ENCODE data around the gene COL8A1. TPM values are rescaled to one million over a fixed set of nuclear protein-coding genes. Genes with fewer than 3 reads are reported as not detected.

Gene COL8A1
- total and polyA plus RNA-seq, 9 of the 15 experiments (the other 6 are each of a cell fraction or from before 2014, with no cell fraction given), result 0.07 TPM; not detected in 8

- Histone ChIP-seq H3K79me2 (ENCODE audit: control insufficient read depth, insufficient read depth, low read length) (no peaks in the 10 kb centered on the region), H3K9ac (ENCODE audit: insufficient read depth in 1 of 2, low read depth in 2 of 2, low read length in 2 of 2) (no peak overlapping the region), H3K27me3 (ENCODE audit: control insufficient read depth in 2 of 2, insufficient read depth in 2 of 2, low read length in 2 of 2) (peaks cover 3 to 11% of the 10 kb centered on the region in 2 experiments; a peak in 3 of 5 replicates), H3K9me1 (ENCODE audit: control insufficient read depth, insufficient read depth, low read length) (no peaks in the 10 kb centered on the region), H3K9me3 (replicated peaks; ENCODE audit: control insufficient read depth, insufficient read depth, low read depth, low read length) (no peaks in the 10 kb centered on the region), H3K4me2 (ENCODE audit: insufficient read depth, low read length) (no peak overlapping the region), H3K27ac (ENCODE audit: extremely low read depth, low read depth, low read length) (no peak overlapping the region), H3K4me1 (replicated peaks in 1 of 2; ENCODE audit: control insufficient read depth in 2 of 2, insufficient read depth in 2 of 2, low read length in 2 of 2) (no peaks in the 10 kb centered on the region; a peak in 1 of 5 replicates), H4K20me1 (replicated peaks; ENCODE audit: control insufficient read depth, insufficient read depth, low read length) (no peaks in the 10 kb centered on the region), H2AFZ (ENCODE audit: low read depth, low read length) (no peak overlapping the region), H3K36me3 (ENCODE audit: control insufficient read depth, insufficient read depth, low read length) (no peaks in the 10 kb centered on the region), H3K4me3 (no peak overlapping the region)
- ChIA-PET POLR2A (no interaction called here), CTCF (ENCODE audit: low intra/inter-chr PET ratio) (no interaction called here)
- in situ Hi-C loops (cut with MboI) (no loop called here), intact Hi-C loops (cut with micrococcal nuclease) (no loop called here)
- no CpG with 5 or more reads among the region's 1 CpG for WGBS (ENCODE audit: insufficient coverage, low coverage, missing lambda C conversion rate)
- ATAC-seq (no peak), FAIRE-seq (no peak), DNase-seq (ENCODE audit: extremely low read depth in 1 of 4, low spot score in 3 of 4) (no peak)
- no TSS peak for BruUV-seq (replicated peaks)
- no peak for TF ChIP-seq NBN (IDR thresholded peaks at IDR 0.05; ENCODE audit: low read depth)
- no peak for TF ChIP-seq PKNOX1 (IDR thresholded peaks at IDR 0.05)
- no peak for TF ChIP-seq PHB2 (IDR thresholded peaks at IDR 0.05; ENCODE audit: low read depth)
- no peak for TF ChIP-seq IRF9 (tag; IDR thresholded peaks at IDR 0.05)
- no peak for TF ChIP-seq SREBF1 (IDR thresholded peaks at IDR 0.05; ENCODE audit: borderline replicate concordance, low read depth, low read length)
- no peak for TF ChIP-seq ARHGAP35 (IDR thresholded peaks at IDR 0.05; ENCODE audit: partially characterized antibody)
- TF ChIP-seq SIN3B (IDR thresholded peaks at IDR 0.05; ENCODE audit: low read depth), result no peak
- TF ChIP-seq MTA2 (IDR thresholded peaks at IDR 0.05; ENCODE audit: low read depth), result no peak
- no peak for TF ChIP-seq ZNF561 (CRISPR knock-in tag; conservative IDR thresholded peaks at IDR 0.05)
- TF ChIP-seq MAZ (CRISPR knock-in tag; conservative IDR thresholded peaks at IDR 0.05 in 1 of 2, IDR thresholded peaks at IDR 0.05 in 1 of 2), result no peak
- no peak for TF ChIP-seq ZFP36 (IDR thresholded peaks at IDR 0.05; ENCODE audit: low read depth, low read length, partially characterized antibody)
These were observed 3.5 kb upstream of the COL8A1 start for GRCh38 chr3:99634881-99635280.
